ENCODE data around the gene PZP. TPM values are rescaled to one million over a fixed set of nuclear protein-coding genes. Genes with fewer than 3 reads are reported as not detected.

Gene PZP
- polyA plus RNA-seq, 1 donor (not counting 4 experiments of a cell fraction or from before 2014, with no cell fraction given), result not detected

DNA sequence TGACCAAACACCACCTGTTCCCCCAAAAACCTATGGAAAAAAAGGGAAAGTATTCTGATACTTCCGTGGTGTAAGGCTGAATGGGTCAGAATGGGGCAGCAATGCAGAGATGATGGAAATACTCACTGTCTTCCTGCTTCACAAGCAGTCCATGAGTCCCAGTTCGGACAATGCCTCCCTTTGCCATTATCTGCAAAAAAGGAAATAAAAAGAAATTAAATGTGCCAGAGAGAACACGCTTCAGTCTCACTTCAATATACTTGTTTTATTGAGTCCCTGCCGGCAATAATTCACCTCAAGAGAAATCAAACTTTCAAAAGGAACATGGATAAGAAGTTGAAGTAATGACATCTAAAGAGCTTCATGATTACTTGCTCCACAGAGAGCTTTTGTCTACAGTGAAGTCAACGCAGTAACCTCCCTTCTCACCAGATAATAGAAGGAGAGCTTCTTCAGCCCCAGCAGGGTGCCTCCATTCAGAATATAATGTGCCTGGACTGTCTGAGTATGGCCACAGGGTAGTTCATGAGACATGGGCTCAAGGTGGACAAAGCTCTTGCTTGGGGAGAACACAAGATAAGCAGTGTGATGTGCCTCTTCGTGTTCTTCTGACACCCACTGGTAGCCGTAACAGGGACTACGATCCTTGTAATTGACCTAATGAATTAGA, 107.0 kb downstream of the PZP start:
- Histone ChIP-seq H3K9me3 (ENCODE audit: control insufficient read depth, low read depth, low read length) (no peaks in the 10 kb centered on the region), H2AFZ (ENCODE audit: control insufficient read depth, low read length) (no peak overlapping the region), H3K9me1 (ENCODE audit: control insufficient read depth, extremely low read depth, insufficient read depth, low read length) (no peaks in the 10 kb centered on the region), H3K27me3 (ENCODE audit: control insufficient read depth, extremely low read depth, insufficient read depth, low read length) (no peaks in the 10 kb centered on the region), H3K4me2 (ENCODE audit: control insufficient read depth, extremely low read depth, insufficient read depth, low read depth, low read length) (no peak overlapping the region), H3K79me2 (ENCODE audit: control insufficient read depth, insufficient read depth, low read length) (no peaks in the 10 kb centered on the region), H3K36me3 (ENCODE audit: control insufficient read depth in 2 of 2, extremely low read depth in 1 of 2, insufficient read depth in 2 of 2, low read length in 2 of 2) (no peaks in the 10 kb centered on the region), H3K27ac (ENCODE audit: control insufficient read depth, insufficient read depth, low read length) (no peak overlapping the region), H3K4me3 (ENCODE audit: control insufficient read depth in 2 of 3, extremely low read depth in 1 of 3, insufficient read depth in 2 of 3, low read depth in 1 of 3, low read length in 3 of 3) (no peak overlapping the region), H4K20me1 (ENCODE audit: control insufficient read depth, extremely low read depth, insufficient read depth, low read length) (no peaks in the 10 kb centered on the region), H3K4me1 (ENCODE audit: control insufficient read depth, extremely low read depth, insufficient read depth, low read length) (no peaks in the 10 kb centered on the region), H3K9ac (ENCODE audit: control insufficient read depth, extremely low read depth, insufficient read depth, low read length) (no peak overlapping the region)
- TF ChIP-seq CTCF (optimal IDR thresholded peaks at IDR 0.05 in 1 of 3, IDR thresholded peaks at IDR 0.05 in 1 of 3, conservative IDR thresholded peaks at IDR 0.05 in 1 of 3; ENCODE audit: extremely low read depth in 1 of 3, insufficient read depth in 2 of 3, low read length in 3 of 3) (no peak), EZH2 (IDR thresholded peaks at IDR 0.05; ENCODE audit: low read length) (no peak)
- DNase-seq (ENCODE audit: low read depth, low spot score) (no peak), FAIRE-seq (no peak)
- dilution Hi-C loops (cut with MboI; ENCODE audit: extremely low pct_ligation_motif_present, low sequenced_read_pairs), result no loop called here

DNA sequence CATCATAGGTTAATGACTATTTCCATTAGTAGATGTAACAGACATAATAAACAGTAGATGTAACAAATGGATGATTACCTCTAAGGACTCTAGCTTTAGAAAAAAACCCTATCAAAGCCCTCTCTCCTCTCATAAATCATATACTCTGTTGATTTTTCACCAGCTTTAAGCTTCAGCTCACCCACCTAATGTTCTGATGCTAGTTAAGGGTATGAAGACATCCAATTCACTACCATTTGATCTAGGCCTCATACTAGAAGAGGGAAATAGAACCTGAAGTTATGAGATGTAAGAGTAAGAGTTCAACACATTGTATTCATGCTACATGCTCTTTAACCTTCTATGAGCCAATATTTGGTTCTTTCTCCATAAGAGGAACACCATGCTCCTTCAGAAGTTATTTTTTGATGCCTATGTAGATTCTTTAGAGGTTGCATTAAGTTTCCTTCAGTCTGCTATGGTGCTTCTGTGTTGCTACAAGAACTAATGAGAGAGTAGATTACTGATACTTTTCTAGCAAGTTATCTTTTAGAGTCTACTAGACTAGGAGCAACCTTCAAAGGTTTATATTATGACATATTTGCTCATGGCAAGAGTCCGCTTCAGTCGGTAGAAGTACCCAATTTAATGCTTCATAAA, 108.5 kb downstream of the PZP start:
- no peak overlapping the region for H3K27ac ChIP-seq (ENCODE audit: control insufficient read depth, insufficient read depth, low read length)
- no peaks in the 10 kb centered on the region for H4K20me1 ChIP-seq (ENCODE audit: control insufficient read depth, extremely low read depth, insufficient read depth, low read length)
- no peaks in the 10 kb centered on the region for H3K27me3 ChIP-seq (ENCODE audit: control insufficient read depth, extremely low read depth, insufficient read depth, low read length)
- H3K4me2 ChIP-seq (ENCODE audit: control insufficient read depth, extremely low read depth, insufficient read depth, low read depth, low read length), result no peak overlapping the region
- no peak overlapping the region for H3K4me3 ChIP-seq (ENCODE audit: control insufficient read depth in 2 of 3, extremely low read depth in 1 of 3, insufficient read depth in 2 of 3, low read depth in 1 of 3, low read length in 3 of 3)
- no peaks in the 10 kb centered on the region for H3K79me2 ChIP-seq (ENCODE audit: control insufficient read depth, insufficient read depth, low read length)
- H3K9ac ChIP-seq (ENCODE audit: control insufficient read depth, extremely low read depth, insufficient read depth, low read length), result no peak overlapping the region
- H3K4me1 ChIP-seq (ENCODE audit: control insufficient read depth, extremely low read depth, insufficient read depth, low read length), result no peaks in the 10 kb centered on the region
- no peak overlapping the region for H2AFZ ChIP-seq (ENCODE audit: control insufficient read depth, low read length)
- TF ChIP-seq EZH2 (IDR thresholded peaks at IDR 0.05; ENCODE audit: low read length) (no peak), CTCF (optimal IDR thresholded peaks at IDR 0.05 in 1 of 3, IDR thresholded peaks at IDR 0.05 in 1 of 3, conservative IDR thresholded peaks at IDR 0.05 in 1 of 3; ENCODE audit: extremely low read depth in 1 of 3, insufficient read depth in 2 of 3, low read length in 3 of 3) (no peak)
- H3K9me3 ChIP-seq (ENCODE audit: control insufficient read depth, low read depth, low read length), result no peaks in the 10 kb centered on the region
- H3K36me3 ChIP-seq (ENCODE audit: control insufficient read depth in 2 of 2, extremely low read depth in 1 of 2, insufficient read depth in 2 of 2, low read length in 2 of 2), result no peaks in the 10 kb centered on the region
- DNase-seq (ENCODE audit: low read depth, low spot score), result no peak
- no peaks in the 10 kb centered on the region for H3K9me1 ChIP-seq (ENCODE audit: control insufficient read depth, extremely low read depth, insufficient read depth, low read length)
- no peak for FAIRE-seq
- dilution Hi-C loops (cut with MboI; ENCODE audit: extremely low pct_ligation_motif_present, low sequenced_read_pairs), result no loop called here

Other genes with a start within 250 kb of the PZP start
- 0.39 to 0.54 TPM (median 0.40 TPM) in 3 replicates for gene KLRG1, start 218.8 kb downstream of the PZP start, polyA plus RNA-seq
- gene A2M, start 92.5 kb downstream of the PZP start, polyA plus RNA-seq, result 0.20 to 0.49 TPM (median 0.32 TPM) in 3 replicates